GM21528 (cell line): ENCODE measurements around the gene LACTBL1.
"Not testable (repeated sequence)": the region's sequence is repeated elsewhere in the genome, so short reads cannot be mapped to it uniquely, and the experiment has no call there.

Experiments
- ATAC-seq: cut with Tn5 transposase; IDR thresholded peaks from one replicate; pipeline ENCODE4 v1.9.1; 2021; ENCODE audit warnings: mild to moderate bottlenecking, moderate library complexity; ENCODE audit not compliant: unreplicated experiment, low FRiP score

Gene LACTBL1

GRCh38 chr1:22972760-22973159, at the start of gene LACTBL1:
Gene LACTBL1 (minus strand): TSS chr1:22972866. CDS start chr1:22972316, 550 bp downstream.
- no peak for ATAC-seq

GRCh38 chr1:23021834-23022233, 49.2 kb upstream of the LACTBL1 start:
- no peak for ATAC-seq

- ATAC-seq: no peak
These were observed 48.2 kb upstream of the LACTBL1 start for GRCh38 chr1:23020706-23021405.

- ATAC-seq: peak; percentile 28
These were observed 47.4 kb upstream of the LACTBL1 start for GRCh38 chr1:23019863-23020625.

GRCh38 chr1:23019094-23019862, 46.6 kb upstream of the LACTBL1 start, which contains the start of gene KDM1A:
Gene KDM1A (plus strand): TSS chr1:23019468. CDS start chr1:23019597, 129 bp downstream.
- peak; percentile 88 for ATAC-seq

- ATAC-seq: no peak
These were observed 46.0 kb upstream of the LACTBL1 start for GRCh38 chr1:23018661-23019093.

- ATAC-seq: no peak
These were observed 41.0 kb upstream of the LACTBL1 start for GRCh38 chr1:23013657-23014056.

- not testable (repeated sequence) for ATAC-seq
These were observed 37.4 kb upstream of the LACTBL1 start for GRCh38 chr1:23010025-23010424.

GRCh38 chr1:23008901-23009300, 36.2 kb upstream of the LACTBL1 start:
- ATAC-seq: no peak

- no peak for ATAC-seq
These were observed 34.4 kb upstream of the LACTBL1 start for GRCh38 chr1:23007106-23007505.

- not testable (repeated sequence) for ATAC-seq
These were observed 32.1 kb upstream of the LACTBL1 start for GRCh38 chr1:23004769-23005168.

- ATAC-seq: no peak
These were observed 31.4 kb upstream of the LACTBL1 start for GRCh38 chr1:23004112-23004511.

- ATAC-seq: not testable (repeated sequence)
These were observed 29.6 kb upstream of the LACTBL1 start for GRCh38 chr1:23002218-23002617.

- ATAC-seq: not testable (repeated sequence)
These were observed 27.5 kb upstream of the LACTBL1 start for GRCh38 chr1:23000133-23000532.

GRCh38 chr1:22997528-22997927, 24.9 kb upstream of the LACTBL1 start:
- not testable (repeated sequence) for ATAC-seq

GRCh38 chr1:22995774-22996173, 23.1 kb upstream of the LACTBL1 start:
- ATAC-seq: no peak

- not testable (repeated sequence) for ATAC-seq
These were observed 20.6 kb upstream of the LACTBL1 start for GRCh38 chr1:22993220-22993795.

GRCh38 chr1:22992384-22992783, 19.7 kb upstream of the LACTBL1 start:
- ATAC-seq: not testable (repeated sequence)

- no peak for ATAC-seq
These were observed 11.3 kb upstream of the LACTBL1 start for GRCh38 chr1:22983944-22984343.

GRCh38 chr1:22980471-22980790, 7.8 kb upstream of the LACTBL1 start:
- not testable (repeated sequence) for ATAC-seq

- no peak for ATAC-seq
These were observed 5.6 kb upstream of the LACTBL1 start for GRCh38 chr1:22978299-22978698.
